K562 (cell line): ENCODE measurements around the gene NOSTRIN. TPM values are rescaled to one million over a fixed set of nuclear protein-coding genes. Genes with fewer than 3 reads are reported as not detected.

Source experiments
- BRD9 ChIP-seq: fragments of 450-650 bp; IDR thresholded peaks from 2 replicates; pipeline ENCODE4 v1.6.1; 2018; ENCODE audit warnings: low read depth; ENCODE audit not compliant: partially characterized antibody
- CBX5 ChIP-seq: IDR thresholded peaks from 2 replicates; pipeline ENCODE4 v1.6.1; 2014; ENCODE audit warnings: low read depth, borderline replicate concordance
- GTF2F1 ChIP-seq: IDR thresholded peaks from 2 replicates; pipeline ENCODE4 v1.6.1; 2011; ENCODE audit warnings: low read depth, low read length, improper control_type of control experiment
- NUFIP1 ChIP-seq: fragments of 450-650 bp; IDR thresholded peaks from 2 replicates; pipeline ENCODE4 v1.6.1; 2018; ENCODE audit not compliant: partially characterized antibody
- PHB ChIP-seq: fragments of 250-450 bp; sonication (Bioruptor Pico); IDR thresholded peaks from 2 replicates; pipeline ENCODE4 v1.5.0; 2021
- RBM39 ChIP-seq: fragments of 200-400 bp; formaldehyde crosslinking; optimal IDR thresholded peaks from 2 replicates; pipeline ENCODE3; 2018; ENCODE audit warnings: low read depth, low read length
- SMARCA4 ChIP-seq: fragments of 450-650 bp; IDR thresholded peaks from 2 replicates; pipeline ENCODE4 v1.6.1; 2016
- ZNF12 ChIP-seq: sonication (generic); formaldehyde crosslinking; IDR thresholded peaks from 2 replicates; pipeline ENCODE4 v1.4.0; 2020; ENCODE audit warnings: mild to moderate bottlenecking, missing genetic modification reagents
- polyA plus RNA-seq, 8 experiments: library from polyadenylated mRNA; depleted of rRNA in 4 of 8; stranded (reverse) in 5 of 8; unstranded in 3 of 8; fragments of >200 nt; fragmentation: Nextera tagmentation in 2 of 8; fragmentation: Illumina TruSeq in 1 of 8; extraction: Ambion mirVana in 2 of 8; extraction: Trizol in 1 of 8; gene quantifications; 2 replicates each; pipeline versions ENCODE4 v1.2.1 to v1.2.3, GENCODE V29; 2011 to 2014; ENCODE audit warnings: inconsistent platforms in 1 of 8, missing spikeins in 1 of 8
- total RNA-seq, 7 experiments: library from RNA; depleted of rRNA in 6 of 7; stranded (reverse); fragments of >200 nt in 6 of 7; fragmentation: Illumina TruSeq in 2 of 7; extraction: Trizol in 2 of 7; gene quantifications; 2 replicates each; pipeline versions ENCODE4 v1.2.1 to v1.2.3, GENCODE V29; 2011 to 2021; ENCODE audit warnings: low replicate concordance in 1 of 7
- TF ChIP-seq, protein P1 (sequence below): sonication (generic); formaldehyde crosslinking; IDR thresholded peaks from 2 replicates; pipeline ENCODE4 v1.4.0; 2020; ENCODE audit warnings: mild to moderate bottlenecking, missing genetic modification reagents
- TF ChIP-seq, protein P2 (sequence below), 2 experiments: fragments of 150-350 bp in 1 of 2; IDR thresholded peaks; 2 replicates each; pipeline ENCODE4 v1.6.1; 2012 to 2016; ENCODE audit warnings: low read depth in 2 of 2, low read length in 2 of 2, mild to moderate bottlenecking in 1 of 2, moderate library complexity in 1 of 2
- TF ChIP-seq, protein P3 (sequence below), 2 experiments: fragments of 450-650 bp; IDR thresholded peaks; 2 replicates each; pipeline ENCODE4 v1.6.1; 2016
- TF ChIP-seq, protein P4 (sequence below): fragments of 250-450 bp; sonication (Bioruptor Pico); IDR thresholded peaks from 2 replicates; pipeline ENCODE4 v1.4.0; 2020

The NOSTRIN gene
- total and polyA plus RNA-seq, 9 of the 15 experiments (the other 6 are each of a cell fraction or from before 2014, with no cell fraction given) = 26.7 to 82.9 (median 56.3) TPM

DNA sequence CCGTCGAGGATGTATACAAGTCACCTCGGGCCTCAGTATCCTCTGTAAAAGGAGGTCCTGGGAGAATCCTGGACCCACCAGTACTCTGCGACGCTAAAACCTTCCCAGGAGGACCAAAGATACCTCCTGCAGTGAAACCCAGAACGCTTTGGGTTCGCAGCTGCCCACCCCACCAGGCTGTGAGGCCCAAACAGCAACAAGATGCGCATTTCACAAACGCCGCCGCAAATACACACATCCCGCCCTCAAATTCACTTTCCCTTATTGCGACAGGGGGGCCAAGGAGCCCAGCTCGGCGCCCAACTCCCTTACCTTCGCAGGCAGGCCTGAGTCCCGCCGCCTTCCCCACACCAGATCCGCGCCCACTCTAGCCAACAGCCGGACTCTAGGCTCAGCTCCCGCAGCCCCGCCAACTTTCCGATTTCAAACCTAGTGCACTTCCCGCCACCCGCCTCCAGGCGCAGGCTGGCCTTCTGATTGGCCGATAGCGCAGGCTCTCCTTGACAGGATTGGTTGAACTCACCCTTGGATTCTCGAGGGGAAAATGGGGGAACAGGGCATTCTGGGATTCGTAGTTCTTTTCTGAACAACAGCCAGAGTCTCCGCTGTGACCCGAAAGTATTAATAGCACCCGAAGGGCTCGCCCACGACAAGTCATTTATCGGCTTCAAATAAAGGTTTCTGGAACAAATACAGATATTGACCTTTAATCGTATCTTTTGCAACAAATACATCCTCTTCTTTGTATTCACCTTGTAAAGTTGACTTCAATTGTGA is 87.8 kb downstream of the NOSTRIN start, which contains the start of gene SPC25 (continued):
- TF ChIP-seq, protein P1, sequence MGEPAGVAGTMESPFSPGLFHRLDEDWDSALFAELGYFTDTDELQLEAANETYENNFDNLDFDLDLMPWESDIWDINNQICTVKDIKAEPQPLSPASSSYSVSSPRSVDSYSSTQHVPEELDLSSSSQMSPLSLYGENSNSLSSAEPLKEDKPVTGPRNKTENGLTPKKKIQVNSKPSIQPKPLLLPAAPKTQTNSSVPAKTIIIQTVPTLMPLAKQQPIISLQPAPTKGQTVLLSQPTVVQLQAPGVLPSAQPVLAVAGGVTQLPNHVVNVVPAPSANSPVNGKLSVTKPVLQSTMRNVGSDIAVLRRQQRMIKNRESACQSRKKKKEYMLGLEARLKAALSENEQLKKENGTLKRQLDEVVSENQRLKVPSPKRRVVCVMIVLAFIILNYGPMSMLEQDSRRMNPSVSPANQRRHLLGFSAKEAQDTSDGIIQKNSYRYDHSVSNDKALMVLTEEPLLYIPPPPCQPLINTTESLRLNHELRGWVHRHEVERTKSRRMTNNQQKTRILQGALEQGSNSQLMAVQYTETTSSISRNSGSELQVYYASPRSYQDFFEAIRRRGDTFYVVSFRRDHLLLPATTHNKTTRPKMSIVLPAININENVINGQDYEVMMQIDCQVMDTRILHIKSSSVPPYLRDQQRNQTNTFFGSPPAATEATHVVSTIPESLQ (CRISPR knock-in tag) = 0 out of 2 replicates have a peak, but pooled peaks have one; percentile 27
- TF ChIP-seq, protein P2, sequence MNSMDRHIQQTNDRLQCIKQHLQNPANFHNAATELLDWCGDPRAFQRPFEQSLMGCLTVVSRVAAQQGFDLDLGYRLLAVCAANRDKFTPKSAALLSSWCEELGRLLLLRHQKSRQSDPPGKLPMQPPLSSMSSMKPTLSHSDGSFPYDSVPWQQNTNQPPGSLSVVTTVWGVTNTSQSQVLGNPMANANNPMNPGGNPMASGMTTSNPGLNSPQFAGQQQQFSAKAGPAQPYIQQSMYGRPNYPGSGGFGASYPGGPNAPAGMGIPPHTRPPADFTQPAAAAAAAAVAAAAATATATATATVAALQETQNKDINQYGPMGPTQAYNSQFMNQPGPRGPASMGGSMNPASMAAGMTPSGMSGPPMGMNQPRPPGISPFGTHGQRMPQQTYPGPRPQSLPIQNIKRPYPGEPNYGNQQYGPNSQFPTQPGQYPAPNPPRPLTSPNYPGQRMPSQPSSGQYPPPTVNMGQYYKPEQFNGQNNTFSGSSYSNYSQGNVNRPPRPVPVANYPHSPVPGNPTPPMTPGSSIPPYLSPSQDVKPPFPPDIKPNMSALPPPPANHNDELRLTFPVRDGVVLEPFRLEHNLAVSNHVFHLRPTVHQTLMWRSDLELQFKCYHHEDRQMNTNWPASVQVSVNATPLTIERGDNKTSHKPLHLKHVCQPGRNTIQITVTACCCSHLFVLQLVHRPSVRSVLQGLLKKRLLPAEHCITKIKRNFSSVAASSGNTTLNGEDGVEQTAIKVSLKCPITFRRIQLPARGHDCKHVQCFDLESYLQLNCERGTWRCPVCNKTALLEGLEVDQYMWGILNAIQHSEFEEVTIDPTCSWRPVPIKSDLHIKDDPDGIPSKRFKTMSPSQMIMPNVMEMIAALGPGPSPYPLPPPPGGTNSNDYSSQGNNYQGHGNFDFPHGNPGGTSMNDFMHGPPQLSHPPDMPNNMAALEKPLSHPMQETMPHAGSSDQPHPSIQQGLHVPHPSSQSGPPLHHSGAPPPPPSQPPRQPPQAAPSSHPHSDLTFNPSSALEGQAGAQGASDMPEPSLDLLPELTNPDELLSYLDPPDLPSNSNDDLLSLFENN (IDR thresholded peaks at IDR 0.05; ENCODE audit: low read depth in 2 of 2, low read length in 2 of 2) = no peak
- TF ChIP-seq BRD9 (no peak), CBX5 (no peak), GTF2F1 (0 out of 2 replicates have a peak, but pooled peaks have one; percentile 57), RBM39 (no peak), PHB (CRISPR knock-in tag) (no peak), SMARCA4 (no peak; the same call in 1 of the 2 replicates), ZNF12 (CRISPR knock-in tag) (no peak; the same call in 1 of the 2 replicates), NUFIP1 (no peak)
- TF ChIP-seq, protein P3, sequence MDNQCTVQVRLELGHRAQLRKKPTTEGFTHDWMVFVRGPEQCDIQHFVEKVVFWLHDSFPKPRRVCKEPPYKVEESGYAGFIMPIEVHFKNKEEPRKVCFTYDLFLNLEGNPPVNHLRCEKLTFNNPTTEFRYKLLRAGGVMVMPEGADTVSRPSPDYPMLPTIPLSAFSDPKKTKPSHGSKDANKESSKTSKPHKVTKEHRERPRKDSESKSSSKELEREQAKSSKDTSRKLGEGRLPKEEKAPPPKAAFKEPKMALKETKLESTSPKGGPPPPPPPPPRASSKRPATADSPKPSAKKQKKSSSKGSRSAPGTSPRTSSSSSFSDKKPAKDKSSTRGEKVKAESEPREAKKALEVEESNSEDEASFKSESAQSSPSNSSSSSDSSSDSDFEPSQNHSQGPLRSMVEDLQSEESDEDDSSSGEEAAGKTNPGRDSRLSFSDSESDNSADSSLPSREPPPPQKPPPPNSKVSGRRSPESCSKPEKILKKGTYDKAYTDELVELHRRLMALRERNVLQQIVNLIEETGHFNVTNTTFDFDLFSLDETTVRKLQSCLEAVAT (IDR thresholded peaks at IDR 0.05) = peak in 1 of 2 experiments; percentile 92; a peak in 3 of 4 replicates
- TF ChIP-seq, protein P4, sequence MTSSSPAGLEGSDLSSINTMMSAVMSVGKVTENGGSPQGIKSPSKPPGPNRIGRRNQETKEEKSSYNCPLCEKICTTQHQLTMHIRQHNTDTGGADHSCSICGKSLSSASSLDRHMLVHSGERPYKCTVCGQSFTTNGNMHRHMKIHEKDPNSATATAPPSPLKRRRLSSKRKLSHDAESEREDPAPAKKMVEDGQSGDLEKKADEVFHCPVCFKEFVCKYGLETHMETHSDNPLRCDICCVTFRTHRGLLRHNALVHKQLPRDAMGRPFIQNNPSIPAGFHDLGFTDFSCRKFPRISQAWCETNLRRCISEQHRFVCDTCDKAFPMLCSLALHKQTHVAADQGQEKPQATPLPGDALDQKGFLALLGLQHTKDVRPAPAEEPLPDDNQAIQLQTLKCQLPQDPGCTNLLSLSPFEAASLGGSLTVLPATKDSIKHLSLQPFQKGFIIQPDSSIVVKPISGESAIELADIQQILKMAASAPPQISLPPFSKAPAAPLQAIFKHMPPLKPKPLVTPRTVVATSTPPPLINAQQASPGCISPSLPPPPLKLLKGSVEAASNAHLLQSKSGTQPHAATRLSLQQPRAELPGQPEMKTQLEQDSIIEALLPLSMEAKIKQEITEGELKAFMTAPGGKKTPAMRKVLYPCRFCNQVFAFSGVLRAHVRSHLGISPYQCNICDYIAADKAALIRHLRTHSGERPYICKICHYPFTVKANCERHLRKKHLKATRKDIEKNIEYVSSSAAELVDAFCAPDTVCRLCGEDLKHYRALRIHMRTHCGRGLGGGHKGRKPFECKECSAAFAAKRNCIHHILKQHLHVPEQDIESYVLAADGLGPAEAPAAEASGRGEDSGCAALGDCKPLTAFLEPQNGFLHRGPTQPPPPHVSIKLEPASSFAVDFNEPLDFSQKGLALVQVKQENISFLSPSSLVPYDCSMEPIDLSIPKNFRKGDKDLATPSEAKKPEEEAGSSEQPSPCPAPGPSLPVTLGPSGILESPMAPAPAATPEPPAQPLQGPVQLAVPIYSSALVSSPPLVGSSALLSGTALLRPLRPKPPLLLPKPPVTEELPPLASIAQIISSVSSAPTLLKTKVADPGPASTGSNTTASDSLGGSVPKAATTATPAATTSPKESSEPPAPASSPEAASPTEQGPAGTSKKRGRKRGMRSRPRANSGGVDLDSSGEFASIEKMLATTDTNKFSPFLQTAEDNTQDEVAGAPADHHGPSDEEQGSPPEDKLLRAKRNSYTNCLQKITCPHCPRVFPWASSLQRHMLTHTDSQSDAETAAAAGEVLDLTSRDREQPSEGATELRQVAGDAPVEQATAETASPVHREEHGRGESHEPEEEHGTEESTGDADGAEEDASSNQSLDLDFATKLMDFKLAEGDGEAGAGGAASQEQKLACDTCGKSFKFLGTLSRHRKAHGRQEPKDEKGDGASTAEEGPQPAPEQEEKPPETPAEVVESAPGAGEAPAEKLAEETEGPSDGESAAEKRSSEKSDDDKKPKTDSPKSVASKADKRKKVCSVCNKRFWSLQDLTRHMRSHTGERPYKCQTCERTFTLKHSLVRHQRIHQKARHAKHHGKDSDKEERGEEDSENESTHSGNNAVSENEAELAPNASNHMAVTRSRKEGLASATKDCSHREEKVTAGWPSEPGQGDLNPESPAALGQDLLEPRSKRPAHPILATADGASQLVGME (CRISPR knock-in tag) = no peak
